NOMO-1 treated with DMSO at 0.1 percent for 48 hours (cell line): Measurements from ENCODE around the gene PRND.
"Not testable (repeated sequence)": the region's sequence is repeated elsewhere in the genome, so short reads cannot be mapped to it uniquely, and the experiment has no call there.

ENCODE experiments used
- DNase-seq: peaks from one replicate; lab custom pipeline; 2025; ENCODE audit not compliant: unreplicated experiment; lab: John Stamatoyannopoulos, UW

The PRND gene

DNA sequence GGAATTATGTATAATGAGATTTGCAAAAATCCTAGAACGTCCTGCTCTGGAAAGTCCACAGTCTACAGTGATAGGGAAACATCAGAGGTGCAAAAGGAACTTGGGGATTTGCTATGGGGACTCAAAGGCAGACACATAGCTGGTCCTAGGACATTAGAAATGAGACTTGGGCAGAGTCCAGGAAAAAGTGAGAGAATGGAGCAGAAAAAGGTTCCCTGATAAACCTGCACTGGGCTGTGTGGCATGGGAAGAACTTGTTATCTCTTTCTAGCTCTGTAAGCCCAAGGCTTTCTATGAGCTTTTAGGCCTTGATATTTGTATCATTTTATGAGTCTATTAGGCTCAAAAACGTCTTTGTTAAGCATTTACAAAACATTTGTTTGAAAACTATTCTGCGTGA is 15.2 kb downstream of the PRND start:
- no peak for DNase-seq

DNA sequence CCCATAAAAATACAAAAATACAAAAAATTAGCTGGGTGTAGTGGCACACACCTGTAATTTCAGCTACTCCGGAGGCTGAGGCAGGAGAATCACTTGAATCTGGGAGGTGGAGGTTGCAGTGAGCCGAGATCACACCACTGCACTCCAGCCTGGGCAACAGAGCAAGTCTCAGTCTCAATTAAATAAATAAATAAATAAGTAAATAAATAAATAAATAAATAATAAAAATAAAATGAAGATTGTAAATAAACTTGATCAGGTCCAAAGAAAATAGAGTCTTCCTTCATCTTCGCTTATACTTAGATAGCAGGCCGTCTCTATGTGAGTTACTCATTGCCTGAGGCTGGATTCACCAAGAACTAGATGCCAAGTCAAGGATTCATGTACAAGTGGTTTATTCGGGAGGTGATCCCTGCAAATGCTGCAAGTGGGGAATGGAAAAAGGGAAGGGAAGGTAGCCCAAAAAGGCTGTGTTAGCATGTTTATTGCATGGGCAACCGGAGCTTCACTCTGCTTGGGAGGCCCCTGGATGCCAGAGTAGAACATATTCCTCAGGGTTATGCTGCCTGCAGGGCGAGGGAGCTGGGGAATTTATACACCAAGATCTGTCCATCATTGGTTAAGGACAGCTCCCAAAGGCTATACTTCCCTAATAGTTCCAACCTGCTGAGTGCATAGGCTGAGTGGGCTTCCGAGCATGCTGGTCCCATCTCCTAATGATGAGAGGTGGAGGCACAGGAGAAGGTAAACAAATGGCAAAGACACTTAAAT is 16.3 kb downstream of the PRND start:
- DNase-seq: no peak

DNA sequence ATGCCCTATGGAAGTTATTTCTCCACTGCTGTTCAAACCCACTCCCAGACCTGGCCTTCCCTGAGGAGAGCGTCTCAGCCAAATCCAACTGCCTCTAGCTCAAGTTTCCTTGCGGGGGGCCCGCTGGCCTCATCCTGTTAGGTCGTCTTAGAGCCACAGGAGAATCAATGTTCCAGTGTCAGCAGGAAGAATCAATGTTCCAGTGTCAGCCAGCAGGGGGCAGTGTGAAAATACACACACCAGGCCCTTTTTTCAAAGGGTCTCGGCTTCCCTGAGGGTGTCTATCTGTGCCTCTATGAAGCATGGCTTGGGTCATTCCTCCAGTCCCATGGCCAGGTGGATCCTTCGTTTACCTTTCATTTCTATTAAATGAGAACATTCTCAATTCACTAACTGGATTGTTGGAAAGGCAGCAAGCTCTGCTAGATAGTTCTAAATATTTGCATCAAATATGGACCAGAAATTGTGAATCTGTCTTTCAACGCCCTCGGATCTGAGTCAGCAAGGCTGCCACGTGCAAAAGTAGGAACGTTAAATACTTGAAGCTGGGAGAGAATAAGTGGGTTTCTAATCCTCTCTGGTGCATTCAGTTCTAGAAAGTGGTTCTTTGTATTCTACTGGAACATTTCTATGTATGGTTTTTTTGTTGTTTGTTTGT is 19.2 kb downstream of the PRND start:
- DNase-seq: peak; percentile 32

DNA sequence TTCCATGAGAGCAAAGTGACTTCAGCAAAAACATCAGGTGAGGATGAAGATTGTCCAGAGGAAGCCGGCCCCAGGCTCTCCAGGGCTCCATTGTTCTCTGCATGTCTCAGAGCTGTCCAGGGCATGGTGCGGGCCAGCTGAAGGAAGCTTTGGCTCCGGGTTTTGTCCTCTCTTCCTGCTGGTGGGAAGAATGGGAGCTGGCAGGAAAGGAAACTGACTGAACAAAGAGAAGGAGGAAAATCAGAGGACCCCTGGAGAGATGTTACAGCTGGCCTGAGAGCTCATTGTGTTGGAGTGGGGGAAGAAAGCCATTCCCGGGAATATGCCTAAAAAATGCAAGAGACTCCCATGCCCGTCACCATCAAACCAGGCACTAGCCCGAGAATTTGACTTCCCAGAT is 27.1 kb downstream of the PRND start:
- no peak for DNase-seq

DNA sequence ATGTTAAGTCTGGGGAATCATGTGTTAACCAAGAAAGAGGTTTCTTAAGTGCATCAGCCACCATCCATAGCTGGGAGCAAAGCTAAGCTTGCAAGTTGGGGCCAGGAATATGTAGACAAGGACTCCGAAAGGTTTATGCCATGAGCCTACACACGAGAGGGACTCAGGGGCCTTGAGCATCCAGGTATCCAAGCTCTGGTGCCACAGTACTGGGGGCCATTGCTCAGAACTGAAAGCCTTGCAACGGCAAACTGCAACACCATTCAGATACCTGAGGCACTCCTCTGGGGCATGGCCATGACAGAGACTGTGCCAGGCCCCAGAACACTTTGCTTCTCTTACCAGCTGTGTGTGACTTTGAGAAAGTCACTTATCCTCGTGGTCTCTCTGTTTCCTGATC is 27.6 kb downstream of the PRND start:
- no peak for DNase-seq

DNA sequence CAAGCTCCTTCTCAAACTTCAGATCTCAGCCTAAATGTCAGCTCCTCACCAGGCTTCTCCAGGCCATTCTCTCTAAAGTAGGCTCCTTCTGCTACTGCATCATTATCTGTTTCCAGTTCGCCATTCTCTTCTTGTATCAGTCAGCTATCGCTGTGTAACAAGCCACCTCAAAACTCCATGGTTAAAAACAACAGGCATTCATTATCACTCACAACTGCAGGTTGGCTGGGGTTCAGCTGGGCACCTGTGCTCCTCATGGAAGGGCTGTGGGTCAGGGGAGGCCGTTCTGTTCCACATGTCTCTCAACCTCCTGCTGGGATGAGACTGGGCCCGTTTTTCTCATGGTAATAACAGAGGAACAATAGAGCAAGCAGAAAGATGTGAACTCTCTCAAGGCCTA is 28.7 kb downstream of the PRND start:
- DNase-seq: no peak

DNA sequence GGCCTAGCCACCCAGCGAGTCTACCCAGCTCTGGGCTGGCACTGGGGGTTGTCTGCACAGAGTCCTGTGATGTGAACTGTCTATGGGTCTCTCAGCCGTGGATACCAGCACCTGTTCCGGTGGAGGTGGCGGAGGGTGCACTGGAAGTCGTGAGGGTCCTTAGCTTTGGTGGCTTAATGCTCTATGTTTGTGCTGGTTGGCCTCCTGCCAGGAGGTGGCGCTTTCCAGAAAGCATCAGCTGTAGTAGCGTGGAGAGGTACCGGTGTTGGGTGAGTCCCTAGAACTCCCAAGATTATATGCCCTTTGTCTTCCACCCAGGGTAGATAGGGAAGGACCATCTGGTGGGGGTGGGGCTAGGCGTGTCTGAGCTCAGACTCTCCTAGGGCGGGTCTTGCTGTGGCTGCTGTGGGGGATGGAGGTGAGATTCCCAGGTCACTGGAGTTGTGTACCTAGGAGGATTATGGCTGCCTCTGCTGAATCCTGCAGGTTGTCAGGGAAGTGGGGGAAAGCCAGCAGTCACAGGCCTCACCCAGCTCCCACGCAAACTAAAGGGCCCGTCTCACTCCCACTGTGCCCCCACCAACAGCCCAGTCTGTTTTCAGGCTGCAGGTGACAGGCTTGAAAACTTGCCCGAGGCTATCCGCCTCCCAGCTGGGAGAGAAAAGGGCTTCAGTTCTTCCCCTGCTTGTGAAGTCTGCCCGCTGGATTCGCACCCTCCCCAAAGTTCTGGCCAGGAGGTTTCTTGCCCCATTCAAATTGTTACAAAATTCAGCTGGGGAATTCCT is 37.6 kb downstream of the PRND start:
- not testable (repeated sequence) for DNase-seq

DNA sequence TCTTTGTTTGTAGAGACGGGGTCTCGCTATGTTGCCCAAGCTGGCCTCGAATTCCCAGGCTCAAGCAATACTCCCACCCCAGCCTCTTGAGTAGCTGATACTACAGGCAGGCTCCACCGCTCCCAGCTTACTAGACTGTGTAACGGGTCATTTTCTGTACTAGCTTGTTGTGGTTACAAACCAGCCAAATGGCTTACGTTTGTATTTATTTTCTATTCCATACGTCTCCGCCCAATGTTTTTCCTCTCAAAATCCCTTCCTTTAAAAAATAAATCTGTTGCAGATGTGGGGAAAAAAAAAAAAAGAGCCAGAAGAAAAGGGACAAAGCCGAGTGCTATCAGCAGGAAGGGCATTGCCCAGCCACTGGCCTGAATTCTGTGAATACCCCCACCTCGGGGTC is 41.6 kb downstream of the PRND start:
- no peak for DNase-seq

DNA sequence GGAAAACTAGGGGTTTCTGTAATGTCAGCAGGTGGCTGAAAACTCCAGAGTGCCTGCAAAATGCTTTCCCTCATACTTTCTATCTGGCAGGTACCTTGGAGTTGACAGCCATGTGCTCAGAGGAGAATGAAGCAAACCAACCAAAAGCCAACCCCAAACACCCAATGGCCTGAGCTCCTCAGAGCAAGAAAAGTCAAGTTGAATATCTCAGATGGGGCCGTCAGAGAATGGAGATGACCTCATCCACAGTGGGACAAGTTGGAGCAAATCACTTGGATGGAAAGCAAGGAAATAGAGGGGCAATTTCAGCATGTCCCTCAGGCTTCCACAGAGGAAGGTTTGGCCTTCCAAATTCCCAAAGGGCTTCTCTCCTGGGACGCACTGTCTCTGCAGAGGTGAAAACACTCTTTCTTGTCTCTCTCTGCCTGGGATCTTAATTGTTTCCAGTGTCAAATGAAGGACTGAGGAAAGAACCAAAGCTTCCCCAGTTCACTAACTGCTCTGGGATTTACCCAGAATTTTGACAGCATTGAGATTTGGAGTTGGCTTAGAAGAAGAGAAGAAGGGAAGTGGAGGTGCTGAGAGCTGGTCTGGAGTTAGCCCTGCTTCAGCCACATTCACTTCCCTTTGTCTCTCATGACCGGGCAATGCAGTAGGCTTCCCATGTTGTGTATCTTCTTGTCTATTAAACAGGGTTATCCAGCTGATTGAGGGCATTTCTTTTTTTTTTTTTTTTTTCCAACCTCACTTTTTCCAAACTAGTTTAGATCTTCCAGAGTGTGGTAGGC is 42.2 kb downstream of the PRND start:
- DNase-seq: peak; percentile 44

DNA sequence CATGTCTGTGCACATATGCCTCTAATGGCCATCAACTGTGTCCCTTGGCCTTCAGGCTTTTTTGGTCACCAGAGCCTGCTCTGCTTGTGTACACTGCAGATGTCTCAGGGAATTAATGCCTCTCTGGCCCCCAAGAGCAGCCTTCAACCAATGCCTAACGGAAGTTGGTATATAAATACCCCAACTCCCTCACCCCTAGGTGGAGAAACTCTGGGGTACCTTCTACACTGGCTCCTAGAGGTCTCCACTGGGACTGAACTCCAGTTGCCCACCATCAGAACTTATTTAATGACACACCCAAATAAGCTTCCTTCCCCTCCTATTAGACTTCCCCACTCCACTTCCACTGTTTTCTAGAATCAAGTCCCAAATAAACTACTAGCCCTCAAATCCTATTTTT is 43.1 kb downstream of the PRND start:
- no peak for DNase-seq

DNA sequence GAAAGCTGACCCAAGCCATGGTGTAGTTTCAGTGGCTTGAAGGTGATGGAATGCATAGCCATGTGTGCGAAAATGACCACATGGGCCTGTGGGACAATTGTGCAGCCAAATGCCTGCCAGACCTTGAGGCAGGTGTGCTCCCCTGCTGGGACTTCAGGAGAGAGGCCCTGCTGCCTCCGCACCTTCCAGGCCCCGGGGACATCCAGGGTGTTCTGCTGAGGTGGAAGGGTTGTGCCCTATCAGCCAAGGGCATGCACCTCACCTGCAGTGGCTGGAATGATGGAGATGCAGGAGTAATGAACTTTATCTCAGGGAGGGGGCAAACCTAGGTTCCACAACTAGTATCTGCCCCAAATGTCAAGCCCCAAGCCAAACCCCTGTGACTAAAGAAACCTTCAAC is 44.0 kb downstream of the PRND start:
- DNase-seq: no peak

DNA sequence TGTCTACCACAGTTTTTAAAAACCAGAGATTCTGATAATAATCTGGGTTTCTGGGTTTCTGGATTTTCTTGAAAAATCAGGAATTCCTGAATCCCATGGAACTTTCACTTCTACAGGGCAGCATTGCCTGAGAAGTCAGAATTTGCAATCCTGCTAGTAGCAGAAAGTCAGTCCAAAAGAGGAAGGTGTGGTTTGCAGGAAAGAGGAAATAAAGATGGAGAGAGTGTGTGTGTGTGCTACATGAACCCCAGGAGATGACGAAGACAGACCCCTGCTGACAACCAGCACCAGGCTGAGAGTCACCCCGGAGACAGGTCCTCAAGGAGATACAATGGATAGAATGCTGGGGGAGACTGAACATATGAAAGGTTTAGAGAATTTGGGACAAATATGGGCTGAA is 44.9 kb downstream of the PRND start:
- peak; percentile 90 for DNase-seq

DNA sequence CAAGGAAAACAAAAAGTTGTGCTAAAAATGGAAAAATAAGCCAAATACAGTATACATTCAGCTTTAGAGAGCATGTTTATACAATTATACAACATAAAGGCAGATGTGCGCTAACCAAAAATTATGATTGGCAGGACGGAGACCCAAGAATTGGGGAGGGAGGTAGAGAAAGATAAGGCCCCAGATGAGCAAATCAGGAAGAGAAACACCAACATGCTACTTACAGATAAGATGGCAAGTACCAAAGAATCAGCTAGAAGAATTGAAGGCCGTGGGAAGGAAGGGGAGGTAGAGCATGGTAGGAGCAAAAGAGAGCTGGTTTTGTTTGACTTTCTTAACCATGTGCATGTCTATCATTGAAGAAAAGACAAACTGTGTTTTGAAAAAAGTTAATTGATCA is 45.4 kb downstream of the PRND start:
- DNase-seq: peak; percentile 25

DNA sequence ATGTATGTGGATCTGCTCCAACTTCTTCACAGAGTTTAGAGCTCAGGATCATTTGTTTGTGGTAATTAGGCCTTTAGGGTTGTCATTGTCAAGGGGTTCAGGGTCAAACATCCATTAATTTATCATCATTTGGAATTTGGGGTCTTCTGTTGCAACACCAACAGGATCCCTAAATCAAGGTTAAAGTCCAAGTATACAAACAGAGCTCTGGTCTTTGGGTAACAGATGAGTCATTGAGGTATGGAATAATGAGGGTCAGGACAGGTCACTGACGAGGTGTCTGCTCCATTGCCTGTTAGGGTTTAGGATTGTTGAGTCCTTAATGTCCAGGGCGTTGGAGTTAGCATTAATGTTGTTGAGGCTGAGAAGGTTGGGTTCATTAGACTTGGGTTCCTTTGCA is 47.6 kb downstream of the PRND start:
- DNase-seq: no peak

DNA sequence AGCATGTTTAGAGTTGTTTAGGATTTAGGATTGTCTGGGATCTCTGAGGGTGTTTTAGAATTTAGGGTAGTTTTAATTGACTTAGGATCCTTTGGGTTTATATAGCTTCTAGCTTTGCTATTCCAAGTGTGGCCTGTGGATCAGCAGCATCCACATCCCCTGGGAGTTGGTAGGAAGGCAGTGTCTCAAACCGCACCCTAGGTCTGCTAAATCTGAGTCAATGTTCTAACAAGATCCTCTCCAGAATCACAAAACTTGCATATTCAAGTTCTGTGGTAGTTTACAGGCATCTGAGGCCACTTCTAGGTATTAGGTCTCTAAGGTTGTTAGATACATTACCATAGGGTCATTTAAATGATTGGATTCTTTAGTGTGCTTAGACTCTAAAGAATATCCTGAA is 48.3 kb downstream of the PRND start:
- no peak for DNase-seq

DNA sequence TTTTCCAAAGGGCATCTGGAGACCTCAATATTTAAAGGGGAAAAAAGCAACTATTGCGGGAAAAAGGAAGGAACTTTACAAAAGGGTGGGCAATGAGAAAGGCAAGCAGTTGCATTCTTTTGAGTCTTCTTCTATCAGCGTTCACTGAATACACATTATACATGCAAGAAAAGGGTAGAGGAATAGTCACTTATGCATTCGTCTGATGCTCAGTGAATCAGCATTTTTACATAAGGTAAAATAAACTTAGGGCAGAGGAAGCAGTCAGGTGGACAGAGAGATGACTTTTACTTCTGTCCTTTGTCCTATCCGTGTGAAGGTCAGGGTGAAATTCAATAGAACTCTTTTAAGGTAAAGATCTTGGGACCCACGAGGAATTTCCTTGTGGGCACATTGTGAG is 49.3 kb downstream of the PRND start:
- no peak for DNase-seq

DNA sequence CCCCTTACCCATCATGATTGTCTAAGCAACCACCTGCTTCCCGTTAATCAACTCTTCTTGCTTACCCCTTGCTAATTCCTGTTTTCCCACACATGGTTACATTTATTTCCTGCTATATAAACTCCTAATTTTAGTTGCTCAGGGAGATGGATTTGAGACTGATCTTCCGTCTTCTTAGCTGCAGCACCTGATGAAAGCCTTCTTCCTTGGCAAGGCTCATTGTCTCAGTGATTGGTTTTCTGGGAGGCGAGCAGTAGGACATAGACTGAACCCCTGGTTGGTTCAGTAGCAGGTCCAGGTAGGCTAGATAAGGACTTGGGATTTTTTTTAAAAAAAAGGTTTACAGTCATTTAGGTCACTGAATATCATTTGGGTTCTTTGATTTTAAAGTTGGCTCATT is 50.4 kb downstream of the PRND start:
- no peak for DNase-seq

DNA sequence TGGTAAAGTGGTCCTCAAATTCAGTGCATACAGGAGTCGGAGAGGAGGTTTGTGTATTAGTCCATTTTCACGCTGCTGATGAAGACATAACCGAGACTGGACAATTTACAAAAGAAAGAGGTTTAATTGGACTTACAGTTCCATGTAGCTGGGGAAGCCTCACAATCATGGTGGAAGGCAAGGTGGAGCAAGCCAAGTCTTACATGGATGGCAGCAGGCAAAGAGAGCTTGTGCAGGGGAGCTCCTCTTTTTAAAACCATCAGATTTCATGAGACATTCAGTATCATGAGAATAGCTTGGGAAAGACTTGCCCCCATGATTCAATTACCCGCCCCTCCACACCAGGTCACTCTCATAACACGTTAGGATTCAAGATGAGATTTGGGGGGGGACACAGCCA is 51.3 kb downstream of the PRND start:
- DNase-seq: not testable (repeated sequence)

DNA sequence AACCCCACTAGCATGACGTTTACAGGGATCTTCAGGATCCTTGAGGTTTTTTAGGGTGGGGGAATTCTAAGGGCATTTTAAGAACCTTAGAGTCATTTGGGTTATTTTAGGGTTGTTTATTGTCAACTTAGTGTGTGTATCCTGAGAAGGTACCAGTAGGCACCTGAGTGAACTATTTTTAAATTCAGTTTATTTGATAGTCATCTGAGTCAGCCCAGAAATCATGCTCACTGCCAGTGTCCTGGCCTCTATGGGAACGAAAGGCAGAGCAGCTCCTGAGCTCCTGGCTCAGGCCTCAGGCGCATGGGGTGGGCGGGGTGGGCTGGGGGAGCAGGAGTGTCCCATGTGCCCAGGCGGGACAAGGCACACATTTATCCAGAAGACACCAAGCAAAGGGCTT is 52.0 kb downstream of the PRND start:
- no peak for DNase-seq

DNA sequence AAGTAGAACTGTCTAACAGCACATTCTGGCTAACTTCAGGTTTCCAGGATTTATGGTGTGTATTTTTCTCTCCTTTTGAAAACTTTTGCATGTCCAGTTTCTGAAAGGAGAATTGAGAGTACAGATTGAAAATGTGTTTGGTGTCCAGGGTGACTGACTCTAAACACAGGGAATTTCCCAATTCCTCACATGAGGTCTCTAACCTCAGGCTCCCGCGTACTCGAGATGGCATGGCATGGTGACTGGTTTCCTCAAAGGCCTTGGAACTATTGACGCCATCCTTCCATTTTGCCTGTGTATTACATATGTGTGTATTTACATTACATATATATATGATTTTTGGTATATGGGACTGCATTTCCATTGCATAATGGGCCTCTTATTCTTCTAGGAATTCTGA is 52.5 kb downstream of the PRND start:
- DNase-seq: peak; percentile 49

DNA sequence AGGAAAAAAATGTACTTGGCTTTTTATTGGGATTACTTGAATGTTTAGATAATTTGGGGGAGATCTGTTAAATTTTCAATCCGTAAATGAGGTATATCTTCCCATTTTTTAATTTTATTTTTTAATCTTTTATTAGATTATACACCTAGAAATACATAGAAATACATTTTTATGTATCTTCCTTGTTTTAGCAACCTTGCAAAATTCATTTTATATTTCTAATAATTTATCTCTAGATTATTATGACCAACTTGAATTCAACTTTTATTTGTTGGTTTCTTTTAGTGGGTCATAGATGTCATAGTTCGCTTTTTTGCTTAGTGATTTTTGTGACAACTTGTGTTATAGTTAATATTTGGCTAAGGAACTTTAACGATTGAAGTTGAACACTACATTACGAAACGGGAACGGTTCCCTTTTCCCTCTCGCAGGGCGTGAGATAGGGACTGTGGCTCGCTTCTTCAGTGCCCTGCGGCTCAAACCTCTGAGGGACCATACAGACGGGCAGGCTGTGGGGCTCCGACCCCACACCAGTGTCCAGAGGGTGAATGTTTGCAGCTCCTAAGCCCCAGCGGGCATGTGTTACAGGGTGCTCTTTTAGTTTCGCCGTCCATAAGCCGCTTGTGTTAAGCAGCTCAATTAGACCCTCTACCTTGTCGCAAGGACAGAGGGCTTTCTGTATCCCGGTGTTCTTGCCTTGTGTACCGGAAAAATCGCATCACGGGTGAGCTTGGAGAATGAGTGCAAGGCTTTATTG is 53.8 kb downstream of the PRND start:
- peak; percentile 61 for DNase-seq
